Measurements from ENCODE around the gene LIG3.

The LIG3 gene

DNA sequence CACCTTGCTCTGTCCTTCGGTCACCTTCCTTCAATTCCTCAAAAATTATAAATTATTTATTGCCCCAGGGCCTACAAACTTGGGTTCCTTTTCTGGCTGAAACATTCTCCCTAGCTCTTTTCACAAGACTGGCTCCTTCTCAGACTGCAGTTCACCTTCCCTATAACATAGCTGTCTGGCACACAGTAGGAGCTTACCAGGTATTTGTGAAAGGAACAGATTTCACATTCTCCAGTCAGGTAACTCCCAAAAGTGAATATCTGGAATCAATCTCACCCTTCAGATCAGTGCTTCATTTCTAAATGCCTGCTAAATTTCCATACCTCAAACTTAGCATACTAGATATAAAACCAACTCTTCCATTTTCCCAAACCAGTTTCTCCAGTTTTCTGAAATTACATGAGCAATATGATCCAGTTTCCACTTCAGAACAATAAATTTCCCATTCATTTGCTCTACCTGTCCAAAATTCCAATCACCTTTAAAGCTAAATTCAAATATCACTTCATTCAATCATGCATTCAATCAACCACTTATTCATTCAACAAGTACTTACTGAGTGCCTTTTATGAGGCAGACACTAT, 77.1 kb downstream of the LIG3 start:
- H3K4me3 ChIP-seq (ENCODE audit: low read depth, low read length) = no peak overlapping the region
- DNase-seq (ENCODE audit: low read depth) = no peak
- TF ChIP-seq, protein P1, sequence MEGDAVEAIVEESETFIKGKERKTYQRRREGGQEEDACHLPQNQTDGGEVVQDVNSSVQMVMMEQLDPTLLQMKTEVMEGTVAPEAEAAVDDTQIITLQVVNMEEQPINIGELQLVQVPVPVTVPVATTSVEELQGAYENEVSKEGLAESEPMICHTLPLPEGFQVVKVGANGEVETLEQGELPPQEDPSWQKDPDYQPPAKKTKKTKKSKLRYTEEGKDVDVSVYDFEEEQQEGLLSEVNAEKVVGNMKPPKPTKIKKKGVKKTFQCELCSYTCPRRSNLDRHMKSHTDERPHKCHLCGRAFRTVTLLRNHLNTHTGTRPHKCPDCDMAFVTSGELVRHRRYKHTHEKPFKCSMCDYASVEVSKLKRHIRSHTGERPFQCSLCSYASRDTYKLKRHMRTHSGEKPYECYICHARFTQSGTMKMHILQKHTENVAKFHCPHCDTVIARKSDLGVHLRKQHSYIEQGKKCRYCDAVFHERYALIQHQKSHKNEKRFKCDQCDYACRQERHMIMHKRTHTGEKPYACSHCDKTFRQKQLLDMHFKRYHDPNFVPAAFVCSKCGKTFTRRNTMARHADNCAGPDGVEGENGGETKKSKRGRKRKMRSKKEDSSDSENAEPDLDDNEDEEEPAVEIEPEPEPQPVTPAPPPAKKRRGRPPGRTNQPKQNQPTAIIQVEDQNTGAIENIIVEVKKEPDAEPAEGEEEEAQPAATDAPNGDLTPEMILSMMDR (conservative IDR thresholded peaks at IDR 0.05; ENCODE audit: low read depth, low read length) = no peak

Data from choroid plexus epithelial cell (primary cell).